NCI-H1105 (cell line): ENCODE data around the gene KIAA1671.
"Not testable (repeated sequence)": the region's sequence is repeated elsewhere in the genome, so short reads cannot be mapped to it uniquely, and the experiment has no call there.

Experiments used
- DNase-seq: peaks from one replicate; lab custom pipeline; 2025; lab: John Stamatoyannopoulos, UW

KIAA1671 gene

DNA sequence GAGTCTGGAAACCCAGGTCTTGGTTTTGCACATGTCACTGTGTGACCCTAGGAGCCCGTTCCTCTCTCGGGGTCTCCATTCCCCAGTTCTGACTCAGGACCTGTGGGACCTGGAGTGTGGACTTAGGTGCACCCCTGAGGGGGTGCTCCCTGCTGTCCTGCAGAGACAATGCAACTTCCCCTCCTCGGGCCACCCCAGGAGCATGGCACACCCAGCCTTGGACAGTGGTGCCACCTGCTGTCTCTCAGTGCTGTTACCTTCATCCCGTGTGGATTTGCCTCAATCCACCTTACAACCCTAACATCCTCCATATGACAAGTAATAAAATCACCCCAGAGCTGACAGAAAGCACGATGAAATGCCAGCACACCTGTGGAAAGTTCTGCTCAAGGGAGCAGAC lies 219.6 kb downstream of the KIAA1671 start:
- DNase-seq: no peak

GRCh38 chr22:25174156-25174887 lies 221.8 kb downstream of the KIAA1671 start:
- DNase-seq: no peak

- no peak for DNase-seq
These were observed 222.4 kb downstream of the KIAA1671 start for GRCh38 chr22:25174888-25175411.

- no peak for DNase-seq
These were observed 223.7 kb downstream of the KIAA1671 start for GRCh38 chr22:25176175-25176574.

GRCh38 chr22:25176799-25177198 lies 224.3 kb downstream of the KIAA1671 start:
- DNase-seq: no peak

DNA sequence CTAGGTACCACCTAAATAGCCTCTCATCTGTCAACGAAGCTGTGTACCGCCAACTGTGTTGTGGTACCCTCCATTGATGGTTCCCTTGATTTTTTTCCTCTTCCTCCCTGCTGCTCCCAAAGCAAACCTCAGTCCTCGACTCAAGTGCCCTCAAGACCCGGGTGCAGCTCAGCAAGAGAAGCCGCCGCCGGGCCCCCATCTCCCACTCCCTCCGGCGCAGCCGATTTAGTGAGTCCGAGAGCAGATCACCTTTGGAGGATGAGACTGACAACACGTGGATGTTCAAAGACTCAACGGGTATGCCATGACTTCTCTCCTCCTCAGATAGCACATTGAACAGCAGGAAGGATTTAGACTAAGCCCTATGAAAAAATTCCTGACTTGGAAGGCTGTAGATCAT lies 224.7 kb downstream of the KIAA1671 start:
- no peak for DNase-seq

GRCh38 chr22:25177895-25178294 lies 225.4 kb downstream of the KIAA1671 start:
- DNase-seq: no peak

DNA sequence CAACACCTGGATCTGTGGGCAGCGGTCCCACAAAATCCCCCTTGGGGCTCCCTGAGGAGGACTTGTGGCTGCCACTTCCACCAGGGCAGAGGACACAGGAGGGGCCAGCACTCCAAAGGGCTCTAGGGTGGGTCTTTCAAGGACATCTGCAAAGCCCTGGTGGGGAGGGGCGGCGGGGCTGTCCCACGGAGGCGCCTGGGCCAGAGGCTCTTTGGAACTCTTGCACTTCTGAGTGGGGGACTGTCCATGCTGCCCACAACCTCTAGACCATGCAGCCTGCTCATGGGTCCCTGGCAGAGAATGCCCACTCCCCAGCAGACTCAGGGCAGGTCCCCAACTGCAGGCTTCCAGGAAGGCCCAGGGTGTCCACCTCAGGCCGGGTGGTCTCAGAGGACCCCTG lies 225.8 kb downstream of the KIAA1671 start:
- not testable (repeated sequence) for DNase-seq

DNA sequence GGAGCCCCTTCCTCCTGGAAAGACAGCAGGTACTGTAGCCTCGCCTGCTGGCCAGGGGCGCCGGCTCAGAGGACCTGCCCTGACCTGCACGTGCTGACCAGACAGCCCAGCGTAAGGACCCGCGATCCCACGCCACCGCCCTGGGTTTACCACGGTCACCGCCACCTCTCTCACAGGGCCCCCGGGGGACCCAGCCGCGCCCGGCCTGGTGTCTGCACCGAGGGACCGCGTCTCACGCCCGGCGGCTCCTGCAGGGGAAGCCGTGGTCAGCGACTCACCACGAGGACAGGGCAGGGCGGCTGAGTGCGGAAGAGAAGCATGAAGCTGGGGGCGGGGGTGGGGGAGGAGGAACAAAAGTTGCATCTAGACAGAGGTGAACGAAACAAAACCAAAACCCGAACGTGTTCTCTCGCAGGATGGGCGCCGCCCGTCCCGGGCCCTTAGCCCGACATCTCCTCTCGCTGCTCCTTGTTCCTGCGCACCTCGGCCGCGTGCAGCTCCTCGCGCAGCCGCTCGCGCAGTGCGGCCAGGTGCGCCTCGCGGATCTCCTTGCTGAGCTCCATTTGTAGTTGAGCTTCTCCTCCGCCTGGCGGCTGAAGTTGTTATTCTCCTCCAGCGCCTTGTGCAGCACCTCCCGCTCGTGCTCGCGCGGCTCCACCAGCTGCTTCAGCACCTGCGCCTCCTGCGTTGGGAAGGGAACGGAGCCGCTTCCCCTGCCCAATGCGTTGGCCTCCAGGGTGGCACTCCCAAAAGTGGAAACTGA lies 226.5 kb downstream of the KIAA1671 start:
- DNase-seq: not testable (repeated sequence)

DNA sequence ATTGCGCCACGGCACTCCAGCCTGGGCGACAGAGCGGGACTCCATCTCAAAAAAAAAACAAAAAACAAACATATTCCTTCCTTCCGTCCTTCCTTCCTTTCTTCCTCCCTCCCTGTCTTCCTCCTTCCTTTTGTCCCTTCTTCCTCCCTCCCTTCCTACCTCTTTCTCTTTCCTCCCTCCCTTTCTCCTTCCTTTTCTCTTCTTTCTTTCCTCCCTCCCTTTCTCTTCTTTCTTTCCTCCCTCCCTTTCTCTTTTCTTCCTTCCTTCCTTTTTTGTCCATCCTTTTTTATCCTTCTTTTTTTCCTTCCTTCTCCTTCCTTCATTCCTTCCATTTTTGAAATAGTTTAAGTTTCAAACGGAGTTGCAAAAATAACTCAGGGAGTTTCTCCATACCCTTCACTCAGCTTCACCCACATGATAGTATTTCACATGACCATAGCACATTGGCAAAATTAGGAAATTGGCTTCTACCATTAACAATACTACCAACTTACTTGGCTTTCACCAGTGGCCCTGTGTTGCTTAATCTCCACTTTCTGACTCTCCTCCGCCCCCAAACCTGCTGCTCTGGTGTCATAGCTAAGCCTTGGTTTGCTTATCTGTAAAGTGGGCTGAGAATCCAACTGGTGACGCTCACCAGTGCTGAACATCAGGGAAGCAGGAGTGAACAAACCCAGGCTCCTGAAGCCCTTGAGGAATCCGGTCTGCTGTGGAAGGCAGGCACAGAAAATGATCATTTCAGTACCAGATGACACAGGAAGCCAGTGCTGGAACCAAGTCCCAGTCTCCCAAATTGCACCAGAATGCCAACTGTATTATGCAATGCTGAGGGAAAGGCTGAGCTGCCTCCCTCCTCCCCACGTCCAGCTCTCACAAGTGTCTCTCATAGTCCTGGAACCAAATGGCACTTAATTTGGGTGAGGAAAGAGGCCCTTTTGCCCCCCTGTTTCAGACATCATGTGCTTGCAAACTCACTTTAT lies 229.9 kb downstream of the KIAA1671 start:
- no peak for DNase-seq

GRCh38 chr22:25183949-25184619 lies 231.6 kb downstream of the KIAA1671 start:
- no peak for DNase-seq

- no peak for DNase-seq
These were observed 233.6 kb downstream of the KIAA1671 start for GRCh38 chr22:25186140-25186539.

DNA sequence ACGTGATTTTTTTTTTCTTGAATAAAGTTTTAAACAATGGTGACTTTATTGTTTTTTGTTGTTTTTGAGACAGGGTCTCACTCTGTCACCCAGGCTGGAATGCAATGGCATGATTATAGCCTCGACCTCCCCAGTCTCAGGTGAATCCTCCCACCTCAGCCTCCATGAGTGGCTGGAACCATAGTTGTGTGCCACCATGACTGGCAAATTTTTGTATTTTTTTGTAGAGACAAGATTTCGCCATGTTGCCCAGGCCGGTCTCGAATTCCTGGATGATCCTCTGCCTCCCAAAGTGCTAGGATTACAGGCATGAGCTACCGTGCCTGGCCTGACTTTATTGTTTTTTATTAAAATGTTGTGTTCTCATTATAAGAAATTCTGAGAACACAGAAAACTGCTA lies 235.0 kb downstream of the KIAA1671 start:
- no peak for DNase-seq

DNA sequence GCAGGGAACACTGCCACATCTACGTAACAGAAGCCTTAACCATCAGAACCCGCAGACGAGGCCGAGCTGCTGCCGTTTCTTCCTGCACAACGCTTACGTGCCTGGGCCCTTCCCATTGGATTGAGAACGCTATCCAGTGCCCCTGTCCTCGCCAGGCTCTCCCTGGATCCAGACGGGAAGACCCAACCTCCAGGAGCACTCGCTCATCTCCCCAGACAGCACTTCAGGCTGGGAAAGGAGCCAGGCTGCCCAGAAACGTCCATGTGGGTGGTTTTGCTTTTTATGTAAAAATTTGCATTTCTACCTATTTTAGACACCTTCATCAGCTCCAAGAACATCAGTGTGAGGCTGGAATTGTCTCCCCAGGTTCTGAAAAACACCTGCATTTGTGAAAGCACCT lies 239.9 kb downstream of the KIAA1671 start:
- no peak for DNase-seq

DNA sequence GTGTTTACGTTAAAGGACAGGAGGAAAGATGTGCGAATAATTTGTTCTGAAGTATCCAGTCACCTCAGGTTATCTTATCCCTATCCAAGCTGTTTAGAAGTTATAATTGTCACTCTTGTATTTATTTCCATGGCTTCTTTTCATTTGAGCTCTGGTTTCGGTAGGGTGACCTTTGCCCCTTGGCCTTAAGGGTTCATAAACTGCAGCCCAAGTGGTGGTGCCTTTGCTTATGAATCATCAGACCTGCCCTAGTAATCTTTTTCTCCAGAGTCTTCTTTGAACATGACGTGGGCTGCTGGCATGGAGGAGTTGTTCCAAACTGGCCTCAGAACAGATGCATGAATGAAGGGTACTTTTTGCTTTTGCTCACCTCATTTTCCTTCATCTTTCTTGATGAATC lies 240.6 kb downstream of the KIAA1671 start:
- DNase-seq: no peak

- DNase-seq: no peak
These were observed 241.0 kb downstream of the KIAA1671 start for GRCh38 chr22:25193548-25193947.

DNA sequence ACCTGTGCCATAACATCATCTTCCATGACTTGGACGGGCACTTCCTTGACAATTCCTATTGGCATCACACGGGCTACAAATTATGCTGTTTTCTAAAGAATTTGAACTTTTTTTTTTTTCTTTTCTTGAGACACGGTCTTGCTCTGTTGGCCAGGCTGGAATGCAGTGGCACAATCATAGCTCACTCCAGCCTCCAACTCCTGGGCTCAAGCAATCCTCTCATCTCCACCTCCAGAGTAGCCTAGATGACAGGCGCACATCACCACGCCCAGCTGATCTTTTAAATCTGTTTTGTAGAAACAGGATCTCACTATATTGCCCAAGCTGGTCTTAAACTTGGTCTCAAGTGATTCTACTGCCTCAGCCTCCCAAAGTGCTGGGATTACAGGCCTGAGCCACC lies 243.8 kb downstream of the KIAA1671 start:
- no peak for DNase-seq

- DNase-seq: no peak
These were observed 244.8 kb downstream of the KIAA1671 start for GRCh38 chr22:25197340-25197739.

DNA sequence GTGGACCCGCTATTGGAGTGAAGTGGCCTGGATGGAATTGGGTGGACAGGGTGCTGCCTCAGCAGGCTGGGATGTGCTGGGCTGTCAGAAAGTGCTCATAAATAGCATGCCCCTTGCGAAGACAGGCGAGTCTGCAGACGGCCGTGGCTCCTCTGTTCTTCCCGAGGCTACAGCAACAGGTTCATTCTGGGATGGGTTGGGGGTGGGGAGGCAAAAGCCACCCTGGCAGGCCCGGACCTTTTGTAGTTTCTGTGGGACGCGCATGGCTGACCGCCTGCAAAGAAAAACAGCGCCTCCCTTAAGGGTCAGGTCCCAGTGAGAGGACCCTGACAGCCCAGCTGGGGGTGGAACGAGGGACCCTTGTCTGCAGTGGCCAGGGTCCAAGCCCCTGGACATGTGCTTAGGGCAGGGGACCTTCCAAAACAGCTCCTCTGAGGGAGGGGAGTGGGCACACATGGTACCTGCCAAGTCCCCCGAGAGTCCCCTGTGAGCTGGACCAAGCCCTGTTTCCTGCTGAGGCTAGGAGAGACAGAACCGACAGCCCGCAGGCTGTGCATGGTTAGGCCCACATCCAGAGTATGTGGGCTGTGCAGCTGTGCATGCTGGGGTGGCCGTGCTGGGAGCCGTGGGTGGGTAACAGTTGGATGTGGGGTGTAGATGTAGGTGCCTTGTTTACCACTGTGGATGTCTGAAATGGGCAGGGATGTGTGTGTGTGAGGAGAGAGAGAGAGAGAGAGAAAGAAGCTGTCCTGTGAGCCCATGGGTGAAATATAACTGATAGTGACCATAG lies 247.4 kb downstream of the KIAA1671 start, which contains the start of gene CRYBB3:
TSS of gene CRYBB3 (plus strand) at position 128 of the 790 bp plus-strand sequence. CDS start 1,539 bp downstream, outside the sequence.
- no peak for DNase-seq

GRCh38 chr22:25200967-25201366 lies 248.5 kb downstream of the KIAA1671 start:
- DNase-seq: no peak
